ENCODE data around the gene CCDC106.

CCDC106 gene

GRCh38 chr19:55635334-55635717 lies 12.7 kb upstream of the CCDC106 start:
- DNase-seq (ENCODE audit: low read depth, low spot score), result no peak
- in situ Hi-C loops (cut with HindIII; ENCODE audit: low sequenced_read_pairs), result no loop called here
- no peak for TF ChIP-seq CTCF (IDR thresholded peaks at IDR 0.05; ENCODE audit: low read depth, low read length)

GRCh38 chr19:55635856-55636440 lies 12.1 kb upstream of the CCDC106 start:
- TF ChIP-seq CTCF (IDR thresholded peaks at IDR 0.05; ENCODE audit: low read depth, low read length), result no peak
- H3K4me3 ChIP-seq (ENCODE audit: low read depth, low read length), result peak overlapping the region; percentile 84
- DNase-seq (ENCODE audit: low read depth, low spot score), result no peak
- in situ Hi-C loops (cut with HindIII; ENCODE audit: low sequenced_read_pairs), result no loop called here

More at GRCh38 chr19:55635334-55635717, 12.7 kb upstream of the CCDC106 start:
- H3K4me3 ChIP-seq (ENCODE audit: low read depth, low read length), result peak overlapping the region; percentile 84

GRCh38 chr19:55636723-55637122 lies 11.3 kb upstream of the CCDC106 start:
- DNase-seq (ENCODE audit: low read depth, low spot score), result no peak
- in situ Hi-C loops (cut with HindIII; ENCODE audit: low sequenced_read_pairs), result no loop called here
- TF ChIP-seq CTCF (IDR thresholded peaks at IDR 0.05; ENCODE audit: low read depth, low read length), result no peak
- no peak overlapping the region for H3K4me3 ChIP-seq (ENCODE audit: low read depth, low read length)

GRCh38 chr19:55637534-55637933 lies 10.5 kb upstream of the CCDC106 start:
- TF ChIP-seq CTCF (IDR thresholded peaks at IDR 0.05; ENCODE audit: low read depth, low read length), result no peak
- in situ Hi-C loops (cut with HindIII; ENCODE audit: low sequenced_read_pairs), result no loop called here
- DNase-seq (ENCODE audit: low read depth, low spot score), result no peak
- no peak overlapping the region for H3K4me3 ChIP-seq (ENCODE audit: low read depth, low read length)

GRCh38 chr19:55638864-55639359 lies 9.1 kb upstream of the CCDC106 start:
- TF ChIP-seq CTCF (IDR thresholded peaks at IDR 0.05; ENCODE audit: low read depth, low read length), result peak; percentile 50
- DNase-seq (ENCODE audit: low read depth, low spot score), result no peak
- in situ Hi-C loops (cut with HindIII; ENCODE audit: low sequenced_read_pairs), result no loop called here
- H3K4me3 ChIP-seq (ENCODE audit: low read depth, low read length), result no peak overlapping the region

- TF ChIP-seq CTCF (IDR thresholded peaks at IDR 0.05; ENCODE audit: low read depth, low read length), result peak; percentile 33
- in situ Hi-C loops (cut with HindIII; ENCODE audit: low sequenced_read_pairs), result no loop called here
Measured at GRCh38 chr19:55640043-55640576, 7.9 kb upstream of the CCDC106 start.

More at GRCh38 chr19:55640043-55640576, 7.9 kb upstream of the CCDC106 start:
- DNase-seq (ENCODE audit: low read depth, low spot score), result peak; percentile 59
- peak overlapping the region; percentile 84 for H3K4me3 ChIP-seq (ENCODE audit: low read depth, low read length)
